ENCODE results near the gene OLR1. TPM values are rescaled to one million over a fixed set of nuclear protein-coding genes. Genes with fewer than 3 reads are reported as not detected.

Gene OLR1
- total RNA-seq, 2 experiments from 2014 or later, result not detected

GRCh38 chr12:10175846-10176636, 4.1 kb upstream of the OLR1 start:
- Mint-ChIP-seq H3K4me1 (ENCODE audit: low read depth) (no peaks in the 10 kb centered on the region), H3K9me3 (no peaks in the 10 kb centered on the region), H3K27ac (no peak overlapping the region), H3K36me3 (ENCODE audit: low read depth) (no peaks in the 10 kb centered on the region), H3K4me3 (no peak overlapping the region), H3K27me3 (peaks cover 7% of the 10 kb centered on the region)
- DNase-seq (no peak), ATAC-seq (no peak)
- CTCF ChIA-PET, result interaction anchor here (1.3 kb wide), 1 partner anchor 15 kb away, joined by 4 read pairs; no protein-coding TSS in a partner anchor
- TF ChIP-seq, protein P1, sequence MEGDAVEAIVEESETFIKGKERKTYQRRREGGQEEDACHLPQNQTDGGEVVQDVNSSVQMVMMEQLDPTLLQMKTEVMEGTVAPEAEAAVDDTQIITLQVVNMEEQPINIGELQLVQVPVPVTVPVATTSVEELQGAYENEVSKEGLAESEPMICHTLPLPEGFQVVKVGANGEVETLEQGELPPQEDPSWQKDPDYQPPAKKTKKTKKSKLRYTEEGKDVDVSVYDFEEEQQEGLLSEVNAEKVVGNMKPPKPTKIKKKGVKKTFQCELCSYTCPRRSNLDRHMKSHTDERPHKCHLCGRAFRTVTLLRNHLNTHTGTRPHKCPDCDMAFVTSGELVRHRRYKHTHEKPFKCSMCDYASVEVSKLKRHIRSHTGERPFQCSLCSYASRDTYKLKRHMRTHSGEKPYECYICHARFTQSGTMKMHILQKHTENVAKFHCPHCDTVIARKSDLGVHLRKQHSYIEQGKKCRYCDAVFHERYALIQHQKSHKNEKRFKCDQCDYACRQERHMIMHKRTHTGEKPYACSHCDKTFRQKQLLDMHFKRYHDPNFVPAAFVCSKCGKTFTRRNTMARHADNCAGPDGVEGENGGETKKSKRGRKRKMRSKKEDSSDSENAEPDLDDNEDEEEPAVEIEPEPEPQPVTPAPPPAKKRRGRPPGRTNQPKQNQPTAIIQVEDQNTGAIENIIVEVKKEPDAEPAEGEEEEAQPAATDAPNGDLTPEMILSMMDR (IDR thresholded peaks at IDR 0.05), result no peak
- POLR2A ChIA-PET, result interaction anchor here (0.5 to 0.6 kb wide), 2 partner anchors 12 to 857 kb away, joined by 4 read pairs; no protein-coding TSS in a partner anchor
- intact Hi-C loops (cut with micrococcal nuclease), result no loop called here

- CTCF ChIA-PET, result no interaction called here
- intact Hi-C loops (cut with micrococcal nuclease), result no loop called here
- peaks cover 6% of the 10 kb centered on the region for H3K27me3 Mint-ChIP-seq
- no peaks in the 10 kb centered on the region for H3K36me3 Mint-ChIP-seq (ENCODE audit: low read depth)
- no peak for ATAC-seq
- H3K4me3 Mint-ChIP-seq, result no peak overlapping the region
- no peak overlapping the region for H3K27ac Mint-ChIP-seq
- no peaks in the 10 kb centered on the region for H3K4me1 Mint-ChIP-seq (ENCODE audit: low read depth)
- POLR2A ChIA-PET, result no interaction called here
- TF ChIP-seq, protein P1 (IDR thresholded peaks at IDR 0.05), result no peak
- no peaks in the 10 kb centered on the region for H3K9me3 Mint-ChIP-seq
- no peak for DNase-seq
These were observed 3.2 kb upstream of the OLR1 start for GRCh38 chr12:10174986-10175614.

- CTCF ChIA-PET, result interaction anchor here (1.0 to 1.6 kb wide), 3 partner anchors 11 to 21 kb away, joined by 3 to 10 read pairs (median 8); no protein-coding TSS in a partner anchor
- no peak overlapping the region for H3K4me3 Mint-ChIP-seq
- TF ChIP-seq, protein P1 (IDR thresholded peaks at IDR 0.05), result no peak
- no peaks in the 10 kb centered on the region for H3K36me3 Mint-ChIP-seq (ENCODE audit: low read depth)
- H3K4me1 Mint-ChIP-seq (ENCODE audit: low read depth), result no peaks in the 10 kb centered on the region
- POLR2A ChIA-PET, result no interaction called here
- H3K27ac Mint-ChIP-seq, result no peak overlapping the region
- intact Hi-C loops (cut with micrococcal nuclease), result no loop called here
- H3K9me3 Mint-ChIP-seq, result no peaks in the 10 kb centered on the region
- DNase-seq, result no peak
- H3K27me3 Mint-ChIP-seq, result peaks cover 7% of the 10 kb centered on the region
- ATAC-seq, result no peak
These were observed 1.7 kb downstream of the OLR1 start for GRCh38 chr12:10170216-10170615.

- ChIA-PET CTCF (interaction anchor here (1.2 to 2.3 kb wide), 4 partner anchors 9 to 21 kb away, joined by 3 to 10 read pairs (median 6); no protein-coding TSS in a partner anchor), POLR2A (no interaction called here)
- Mint-ChIP-seq H3K4me1 (ENCODE audit: low read depth) (no peaks in the 10 kb centered on the region), H3K27ac (no peak overlapping the region), H3K9me3 (no peaks in the 10 kb centered on the region), H3K27me3 (peaks cover 7% of the 10 kb centered on the region), H3K4me3 (no peak overlapping the region), H3K36me3 (ENCODE audit: low read depth) (no peaks in the 10 kb centered on the region)
- ATAC-seq (no peak), DNase-seq (no peak)
- TF ChIP-seq, protein P1 (IDR thresholded peaks at IDR 0.05), result no peak
- intact Hi-C loops (cut with micrococcal nuclease), result no loop called here
These were observed 2.8 kb downstream of the OLR1 start for GRCh38 chr12:10169104-10169503.

DNA sequence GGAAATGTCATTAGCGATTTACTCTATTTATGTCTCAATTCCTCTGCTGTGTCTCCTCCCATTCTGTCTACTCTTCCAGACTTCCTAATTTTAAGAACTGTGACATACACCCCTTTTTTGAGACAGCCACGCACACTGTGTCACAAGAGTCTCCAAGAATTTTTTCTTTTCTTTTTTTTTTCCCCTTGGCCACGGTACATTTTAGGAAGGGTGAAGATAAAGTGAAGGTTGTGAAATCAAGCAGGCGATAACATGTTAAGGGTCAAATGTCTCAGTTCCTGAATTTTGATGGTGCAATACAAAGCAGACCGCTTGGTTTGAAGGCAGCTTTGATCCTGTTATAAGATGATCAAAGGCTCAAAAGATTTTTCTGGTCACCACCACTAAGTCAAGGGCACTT, 4.3 kb downstream of the OLR1 start:
- ATAC-seq, result no peak
- TF ChIP-seq, protein P1 (IDR thresholded peaks at IDR 0.05), result no peak
- ChIA-PET POLR2A (no interaction called here), CTCF (interaction anchor here (0.8 to 2.3 kb wide), 2 partner anchors 13 to 24 kb away, joined by 4 read pairs; no protein-coding TSS in a partner anchor)
- Mint-ChIP-seq H3K4me3 (no peak overlapping the region), H3K36me3 (ENCODE audit: low read depth) (no peaks in the 10 kb centered on the region), H3K9me3 (no peaks in the 10 kb centered on the region), H3K27me3 (peaks cover 7% of the 10 kb centered on the region), H3K4me1 (ENCODE audit: low read depth) (no peaks in the 10 kb centered on the region), H3K27ac (no peak overlapping the region)
- no peak for DNase-seq
- intact Hi-C loops (cut with micrococcal nuclease), result no loop called here

All from activated CD8-positive, alpha-beta T cell treated with anti-CD3 and anti-CD28 coated beads for 36 hours (primary cell).